ENCODE results near the gene COG4. TPM values are rescaled to one million over a fixed set of nuclear protein-coding genes. Genes with fewer than 3 reads are reported as not detected.

Gene COG4
- total RNA-seq, 2 experiments from 2014 or later: 15.9 to 19.3 TPM

- H3K4me3 Mint-ChIP-seq: no peak overlapping the region
- H3K36me3 Mint-ChIP-seq (ENCODE audit: low read depth): peaks cover 9% of the 10 kb centered on the region
- DNase-seq: no peak
Measured at GRCh38 chr16:70467113-70467512, 56.2 kb downstream of the COG4 start.

GRCh38 chr16:70466805-70467076, 56.6 kb downstream of the COG4 start:
- no peaks in the 10 kb centered on the region for H3K4me1 ChIP-seq (ENCODE audit: insufficient read depth, low read length)
- Mint-ChIP-seq H3K27me3 (no peaks in the 10 kb centered on the region), H3K4me1 (ENCODE audit: low read depth) (no peaks in the 10 kb centered on the region), H3K36me3 (ENCODE audit: low read depth) (peaks cover 9% of the 10 kb centered on the region), H3K4me3 (no peak overlapping the region), H3K9me3 (no peaks in the 10 kb centered on the region), H3K27ac (no peak overlapping the region)
- DNase-seq (no peak), ATAC-seq (ENCODE audit: poor library complexity) (no peak)
- H3K27ac ChIP-seq (ENCODE audit: low read depth in 1 of 2, low read length in 2 of 2): no peak overlapping the region
- CTCF ChIA-PET: no interaction called here
- POLR2A ChIA-PET: no interaction called here
- no peaks in the 10 kb centered on the region for H3K9me3 ChIP-seq (ENCODE audit: control insufficient read depth in 1 of 2, insufficient read depth in 1 of 2, low read length in 2 of 2)
- H3K4me3 ChIP-seq (ENCODE audit: low read length): no peak overlapping the region
- peaks cover 23% of the 10 kb centered on the region for H3K36me3 ChIP-seq (ENCODE audit: insufficient read depth, low read length)
- intact Hi-C loops (cut with DNase I, micrococcal nuclease): loop anchor here in 1 of 2 experiments (5.0 kb wide), 2 partner anchors 69 to 94 kb away; no protein-coding TSS in a partner anchor
- no peak for TF ChIP-seq CTCF (IDR thresholded peaks at IDR 0.05)
- H3K27me3 ChIP-seq (ENCODE audit: control insufficient read depth in 1 of 2, insufficient read depth in 2 of 2, low read length in 2 of 2): no peaks in the 10 kb centered on the region

More at GRCh38 chr16:70467113-70467512, 56.2 kb downstream of the COG4 start:
- Histone ChIP-seq H3K27ac (ENCODE audit: low read depth in 1 of 2, low read length in 2 of 2) (no peak overlapping the region), H3K4me1 (ENCODE audit: insufficient read depth, low read length) (no peaks in the 10 kb centered on the region), H3K4me3 (ENCODE audit: low read length) (no peak overlapping the region), H3K9me3 (ENCODE audit: control insufficient read depth in 1 of 2, insufficient read depth in 1 of 2, low read length in 2 of 2) (no peaks in the 10 kb centered on the region), H3K36me3 (ENCODE audit: insufficient read depth, low read length) (peaks cover 19% of the 10 kb centered on the region), H3K27me3 (ENCODE audit: control insufficient read depth in 1 of 2, insufficient read depth in 2 of 2, low read length in 2 of 2) (no peaks in the 10 kb centered on the region)
- intact Hi-C loops (cut with DNase I, micrococcal nuclease): loop anchor here in 1 of 2 experiments (5.0 kb wide), 2 partner anchors 70 to 95 kb away; no protein-coding TSS in a partner anchor
- ChIA-PET CTCF (no interaction called here), POLR2A (no interaction called here)
- no peak for TF ChIP-seq CTCF (IDR thresholded peaks at IDR 0.05)
- no peaks in the 10 kb centered on the region for H3K27me3 Mint-ChIP-seq
- no peak for ATAC-seq (ENCODE audit: poor library complexity)
- H3K4me1 Mint-ChIP-seq (ENCODE audit: low read depth): no peaks in the 10 kb centered on the region
- no peaks in the 10 kb centered on the region for H3K9me3 Mint-ChIP-seq
- H3K27ac Mint-ChIP-seq: no peak overlapping the region

- no peak overlapping the region for H3K4me3 ChIP-seq (ENCODE audit: low read length)
- peaks cover 26% of the 10 kb centered on the region for H3K36me3 ChIP-seq (ENCODE audit: insufficient read depth, low read length)
- no peak overlapping the region for H3K4me3 Mint-ChIP-seq
- H3K4me1 ChIP-seq (ENCODE audit: insufficient read depth, low read length): no peaks in the 10 kb centered on the region
- ATAC-seq (ENCODE audit: poor library complexity): no peak
- H3K27ac ChIP-seq (ENCODE audit: low read depth in 1 of 2, low read length in 2 of 2): no peak overlapping the region
- intact Hi-C loops (cut with DNase I, micrococcal nuclease): loop anchor here in 1 of 2 experiments (5.0 kb wide), 2 partner anchors 69 to 94 kb away; no protein-coding TSS in a partner anchor
- H3K36me3 Mint-ChIP-seq (ENCODE audit: low read depth): peaks cover 9% of the 10 kb centered on the region
- no peak overlapping the region for H3K27ac Mint-ChIP-seq
- no peak for TF ChIP-seq CTCF (IDR thresholded peaks at IDR 0.05)
- H3K27me3 Mint-ChIP-seq: no peaks in the 10 kb centered on the region
- no peaks in the 10 kb centered on the region for H3K27me3 ChIP-seq (ENCODE audit: control insufficient read depth in 1 of 2, insufficient read depth in 2 of 2, low read length in 2 of 2)
- no peaks in the 10 kb centered on the region for H3K9me3 ChIP-seq (ENCODE audit: control insufficient read depth in 1 of 2, insufficient read depth in 1 of 2, low read length in 2 of 2)
- DNase-seq: no peak
- H3K4me1 Mint-ChIP-seq (ENCODE audit: low read depth): no peaks in the 10 kb centered on the region
- ChIA-PET CTCF (no interaction called here), POLR2A (no interaction called here)
- no peaks in the 10 kb centered on the region for H3K9me3 Mint-ChIP-seq
Measured at GRCh38 chr16:70465999-70466804, 57.2 kb downstream of the COG4 start.
